Middle frontal gyrus (tissue), 1 donor: ENCODE data around the gene TMEM132D.
"Not testable (repeated sequence)": the region's sequence is repeated elsewhere in the genome, so short reads cannot be mapped to it uniquely, and the experiment has no call there.

Experiments used
- DNase-seq: peaks from one replicate; pipeline ENCODE4 v3.0.0-alpha.2; 2015; ENCODE audit warnings: low spot score; ENCODE audit errors: extremely low spot score

TMEM132D gene

GRCh38 chr12:129903956-129904829 lies at the start of gene TMEM132D:
TSS of gene TMEM132D (minus strand) at chr12:129904025.
- DNase-seq = no peak

GRCh38 chr12:129949651-129950050 lies 45.8 kb upstream of the TMEM132D start:
- DNase-seq = no peak

- DNase-seq = no peak
Observed at GRCh38 chr12:129941618-129942017, 37.8 kb upstream of the TMEM132D start.

- DNase-seq = no peak
Observed at GRCh38 chr12:129938089-129938488, 34.3 kb upstream of the TMEM132D start.

- no peak for DNase-seq
Observed at GRCh38 chr12:129937426-129937825, 33.6 kb upstream of the TMEM132D start.

- no peak for DNase-seq
Observed at GRCh38 chr12:129928643-129929042, 24.8 kb upstream of the TMEM132D start.

- no peak for DNase-seq
Observed at GRCh38 chr12:129927316-129927900, 23.6 kb upstream of the TMEM132D start.

GRCh38 chr12:129911428-129912049 lies 7.7 kb upstream of the TMEM132D start:
- DNase-seq = peak; percentile 75

- no peak for DNase-seq
Observed at GRCh38 chr12:129909051-129910020, 5.5 kb upstream of the TMEM132D start.

GRCh38 chr12:129903092-129903945 lies 506 bp downstream of the TMEM132D start:
- no peak for DNase-seq

GRCh38 chr12:129902371-129903091 lies 1.3 kb downstream of the TMEM132D start:
- DNase-seq = no peak

GRCh38 chr12:129901254-129901653 lies 2.6 kb downstream of the TMEM132D start:
- DNase-seq = no peak

GRCh38 chr12:129900306-129900705 lies 3.5 kb downstream of the TMEM132D start:
- DNase-seq = no peak

- not testable (repeated sequence) for DNase-seq
Observed at GRCh38 chr12:129899045-129899444, 4.8 kb downstream of the TMEM132D start.

GRCh38 chr12:129893691-129894090 lies 10.1 kb downstream of the TMEM132D start:
- no peak for DNase-seq

GRCh38 chr12:129887101-129887500 lies 16.7 kb downstream of the TMEM132D start:
- DNase-seq = no peak

GRCh38 chr12:129886541-129886940 lies 17.3 kb downstream of the TMEM132D start:
- DNase-seq = no peak

GRCh38 chr12:129885287-129885686 lies 18.5 kb downstream of the TMEM132D start:
- DNase-seq = no peak

- DNase-seq = no peak
Observed at GRCh38 chr12:129877411-129877810, 26.4 kb downstream of the TMEM132D start.

- DNase-seq = no peak
Observed at GRCh38 chr12:129873833-129874208, 30.0 kb downstream of the TMEM132D start.
